Progenitor cell of endocrine pancreas (in vitro differentiated cells): ENCODE measurements around the gene GRIN2A. TPM values are rescaled to one million over a fixed set of nuclear protein-coding genes. Genes with fewer than 3 reads are reported as not detected.

Source experiments
- DNase-seq: peaks from one replicate; pipeline ENCODE4 v3.0.0; 2021; ENCODE audit warnings: low spot score; ENCODE audit not compliant: unreplicated experiment
- H3K27ac Mint-ChIP-seq: 2 replicates; pipeline ENCODE4 v1.8.0; 2021; ENCODE audit warnings: mild to moderate bottlenecking, moderate library complexity, mixed read lengths
- H3K27me3 Mint-ChIP-seq: 2 replicates; pipeline ENCODE4 v1.8.0; 2021; ENCODE audit warnings: mixed read lengths
- H3K36me3 Mint-ChIP-seq: 2 replicates; pipeline ENCODE4 v1.8.0; 2022; ENCODE audit warnings: mixed read lengths; ENCODE audit not compliant: insufficient read depth
- H3K4me1 Mint-ChIP-seq: 2 replicates; pipeline ENCODE4 v1.8.0; 2021; ENCODE audit warnings: low read depth, mixed read lengths
- H3K4me3 Mint-ChIP-seq: 2 replicates; pipeline ENCODE4 v1.8.0; 2021; ENCODE audit warnings: low read depth, mild to moderate bottlenecking, moderate library complexity, mixed read lengths
- H3K9me3 Mint-ChIP-seq: 2 replicates; pipeline ENCODE4 v1.8.0; 2021; ENCODE audit warnings: low read depth, mixed read lengths
- CTCF ChIP-seq: fragments of 200-600 bp; sonication (generic); IDR thresholded peaks from one replicate; pipeline ENCODE4 v1.5.0; 2021; ENCODE audit warnings: antibody characterized with exemption, mild to moderate bottlenecking; ENCODE audit not compliant: unreplicated experiment
- total RNA-seq: library from RNA; stranded (reverse); gene quantifications from 2 replicates; pipeline ENCODE4 v1.2.1, GENCODE V29; 2021

GRIN2A gene
- total RNA-seq, 1 donor from 2014 or later, result 1.7 TPM

GRCh38 chr16:10188236-10188635, 6.0 kb upstream of the GRIN2A start:
- no peak overlapping the region for H3K27ac Mint-ChIP-seq
- H3K27me3 Mint-ChIP-seq, result peaks cover 46% of the 10 kb centered on the region
- DNase-seq, result no peak
- no peaks in the 10 kb centered on the region for H3K9me3 Mint-ChIP-seq
- peaks cover 3% of the 10 kb centered on the region for H3K4me1 Mint-ChIP-seq
- TF ChIP-seq CTCF, result no peak
- H3K36me3 Mint-ChIP-seq, result no peaks in the 10 kb centered on the region
- H3K4me3 Mint-ChIP-seq, result no peak overlapping the region

- DNase-seq, result peak; percentile 82
- TF ChIP-seq CTCF, result peak; percentile 98
- H3K27me3 Mint-ChIP-seq, result peaks cover 73% of the 10 kb centered on the region
- no peak overlapping the region for H3K27ac Mint-ChIP-seq
- peaks cover 1% of the 10 kb centered on the region for H3K4me1 Mint-ChIP-seq
- H3K9me3 Mint-ChIP-seq, result no peaks in the 10 kb centered on the region
- H3K36me3 Mint-ChIP-seq, result no peaks in the 10 kb centered on the region
- peak overlapping the region; percentile 63 for H3K4me3 Mint-ChIP-seq
These were observed 749 bp downstream of the GRIN2A start for GRCh38 chr16:10181196-10182162.

- Mint-ChIP-seq H3K27me3 (peaks cover 67% of the 10 kb centered on the region), H3K9me3 (no peaks in the 10 kb centered on the region), H3K4me3 (peak overlapping the region; percentile 63), H3K36me3 (no peaks in the 10 kb centered on the region), H3K4me1 (peaks cover 1% of the 10 kb centered on the region), H3K27ac (no peak overlapping the region)
- DNase-seq, result peak; percentile 65
- peak; percentile 71 for TF ChIP-seq CTCF
These were observed 1.5 kb downstream of the GRIN2A start for GRCh38 chr16:10180771-10181163.

- no peak for DNase-seq
- H3K36me3 Mint-ChIP-seq, result no peaks in the 10 kb centered on the region
- TF ChIP-seq CTCF, result no peak
- H3K27me3 Mint-ChIP-seq, result peaks cover 62% of the 10 kb centered on the region
- peaks cover 1% of the 10 kb centered on the region for H3K4me1 Mint-ChIP-seq
- H3K9me3 Mint-ChIP-seq, result no peaks in the 10 kb centered on the region
- H3K27ac Mint-ChIP-seq, result no peak overlapping the region
- H3K4me3 Mint-ChIP-seq, result no peak overlapping the region
These were observed 2.0 kb downstream of the GRIN2A start for GRCh38 chr16:10180042-10180770.

- peaks cover 1% of the 10 kb centered on the region for H3K4me1 Mint-ChIP-seq
- no peaks in the 10 kb centered on the region for H3K9me3 Mint-ChIP-seq
- no peak for TF ChIP-seq CTCF
- H3K4me3 Mint-ChIP-seq, result no peak overlapping the region
- H3K27ac Mint-ChIP-seq, result no peak overlapping the region
- peaks cover 50% of the 10 kb centered on the region for H3K27me3 Mint-ChIP-seq
- DNase-seq, result no peak
- no peaks in the 10 kb centered on the region for H3K36me3 Mint-ChIP-seq
These were observed 3.7 kb downstream of the GRIN2A start for GRCh38 chr16:10178526-10178925.
